GM21529 (cell line): ENCODE data around the gene GNAT1.

Experiments
- ATAC-seq: cut with Tn5 transposase; IDR thresholded peaks from one replicate; pipeline ENCODE4 v1.9.1; 2021; ENCODE audit not compliant: unreplicated experiment

GNAT1 gene

DNA sequence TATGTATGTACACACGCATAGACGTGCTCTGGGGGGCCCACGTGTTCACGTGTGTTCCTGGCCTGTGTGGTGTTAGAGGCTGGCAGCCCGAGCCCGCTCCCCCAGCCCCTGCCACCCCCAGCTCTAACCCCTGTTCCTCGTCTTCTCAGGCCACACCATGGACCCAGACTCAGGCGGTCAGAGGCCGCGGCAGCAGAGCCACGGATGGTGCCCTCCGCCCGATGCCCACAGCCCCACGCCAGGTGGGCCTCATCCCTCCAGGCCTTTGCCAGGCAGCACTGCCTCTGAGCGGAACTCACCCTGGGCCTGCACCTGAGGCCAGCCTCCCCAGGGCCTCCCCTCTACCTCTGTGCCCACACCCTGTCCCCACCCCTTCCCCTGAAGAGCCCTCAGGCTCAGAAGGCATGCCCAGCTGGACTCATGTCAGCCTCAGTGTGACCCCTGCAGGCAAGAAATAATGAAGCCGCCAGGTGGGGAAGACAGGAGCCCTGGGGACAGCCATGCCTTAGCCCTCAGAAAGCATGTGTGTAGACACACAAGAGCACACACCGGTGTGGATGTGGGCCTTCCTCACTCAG is 16.4 kb upstream of the GNAT1 start:
- no peak for ATAC-seq

DNA sequence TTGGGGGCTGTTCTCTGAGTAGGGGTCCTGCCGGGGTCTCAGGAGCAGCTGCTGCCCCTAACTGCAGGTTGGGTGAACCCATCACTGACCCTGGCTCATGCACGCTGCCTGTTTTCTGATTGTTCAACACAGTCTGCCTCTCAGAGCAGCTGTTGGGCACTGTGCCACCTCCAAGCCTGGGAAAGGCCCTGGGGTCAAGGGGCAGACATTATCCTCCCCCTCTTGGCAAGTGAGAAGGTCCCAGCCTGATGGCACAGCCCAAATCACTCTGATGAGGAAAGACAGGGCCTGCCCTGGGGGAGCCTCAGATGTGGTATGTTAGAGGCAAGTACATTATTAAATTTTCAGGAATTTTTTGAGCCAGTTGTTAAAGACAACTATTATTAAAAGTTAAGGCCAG is 14.1 kb upstream of the GNAT1 start:
- no peak for ATAC-seq

- no peak for ATAC-seq
Observed at GRCh38 chr3:50179710-50180109, 11.7 kb upstream of the GNAT1 start.

GRCh38 chr3:50181985-50182384 is 9.4 kb upstream of the GNAT1 start:
- ATAC-seq, result no peak

- ATAC-seq, result no peak
Observed at GRCh38 chr3:50182533-50183099, 8.8 kb upstream of the GNAT1 start.

GRCh38 chr3:50183755-50184154 is 7.7 kb upstream of the GNAT1 start:
- no peak for ATAC-seq

GRCh38 chr3:50184242-50184978 is 7.0 kb upstream of the GNAT1 start:
- ATAC-seq, result no peak

DNA sequence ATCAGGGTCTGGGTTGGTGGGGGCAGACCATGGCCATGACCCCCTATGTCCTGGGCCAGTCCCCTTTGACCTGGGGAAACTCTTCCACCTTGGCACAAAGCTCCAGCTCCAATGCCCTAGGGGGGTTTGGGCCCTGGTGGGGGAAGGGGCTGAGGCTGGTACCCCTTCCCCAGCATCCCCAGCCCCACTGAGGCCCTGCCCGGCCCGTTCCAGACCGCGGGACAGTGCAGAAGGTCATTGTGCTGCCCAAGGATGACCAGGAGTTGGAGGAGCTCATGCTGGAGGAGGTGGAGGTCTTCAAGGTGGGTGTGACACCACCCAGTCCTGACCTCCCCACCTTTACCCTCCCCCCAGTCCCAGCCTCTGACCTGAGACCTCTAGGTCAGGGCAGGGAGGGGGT is 6.2 kb upstream of the GNAT1 start:
- no peak for ATAC-seq

DNA sequence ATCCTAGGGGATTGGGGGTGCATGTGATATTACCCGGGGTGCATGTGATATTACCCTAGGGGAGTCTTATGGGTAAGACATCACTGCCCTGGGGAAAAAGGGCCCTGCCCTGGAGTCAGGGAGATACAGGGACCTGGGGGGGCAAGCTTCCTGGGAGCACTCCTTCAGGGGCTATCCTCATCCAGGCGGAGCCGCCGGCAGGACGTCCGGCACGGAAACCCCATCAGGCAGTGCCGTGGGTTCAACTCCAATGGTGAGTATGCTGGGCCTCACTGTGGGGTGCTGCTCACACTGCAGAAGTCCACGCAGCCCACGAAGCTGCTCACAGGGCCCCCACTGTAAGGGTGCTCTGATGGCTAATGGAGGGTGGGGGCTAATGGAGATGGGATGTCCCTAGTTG is 5.3 kb upstream of the GNAT1 start:
- no peak for ATAC-seq

GRCh38 chr3:50187750-50188149 is 3.7 kb upstream of the GNAT1 start:
- no peak for ATAC-seq

DNA sequence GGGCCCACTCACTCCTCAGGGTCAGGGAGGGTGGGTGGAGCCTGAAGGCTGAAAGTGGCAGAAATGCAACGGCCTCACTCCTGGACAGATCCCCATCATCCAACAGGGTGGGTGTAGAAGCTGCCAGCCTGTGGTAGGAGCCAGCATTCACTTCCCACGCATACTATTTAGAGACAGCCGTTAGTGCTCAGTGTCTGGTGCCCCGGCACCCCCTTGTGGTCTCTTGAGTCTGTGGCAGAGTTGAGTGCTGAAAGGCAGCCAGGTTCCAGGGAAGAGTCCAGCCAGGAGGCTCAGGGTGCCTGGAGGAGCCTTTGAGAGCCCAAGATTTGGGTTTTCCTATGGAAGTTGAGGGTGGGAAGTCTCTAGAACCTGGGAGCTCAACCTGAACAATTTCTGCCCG is 2.1 kb upstream of the GNAT1 start:
- ATAC-seq, result no peak

GRCh38 chr3:50189989-50190388 is 1.4 kb upstream of the GNAT1 start:
- no peak for ATAC-seq

GRCh38 chr3:50192124-50192523 is 714 bp downstream of the GNAT1 start:
- no peak for ATAC-seq

DNA sequence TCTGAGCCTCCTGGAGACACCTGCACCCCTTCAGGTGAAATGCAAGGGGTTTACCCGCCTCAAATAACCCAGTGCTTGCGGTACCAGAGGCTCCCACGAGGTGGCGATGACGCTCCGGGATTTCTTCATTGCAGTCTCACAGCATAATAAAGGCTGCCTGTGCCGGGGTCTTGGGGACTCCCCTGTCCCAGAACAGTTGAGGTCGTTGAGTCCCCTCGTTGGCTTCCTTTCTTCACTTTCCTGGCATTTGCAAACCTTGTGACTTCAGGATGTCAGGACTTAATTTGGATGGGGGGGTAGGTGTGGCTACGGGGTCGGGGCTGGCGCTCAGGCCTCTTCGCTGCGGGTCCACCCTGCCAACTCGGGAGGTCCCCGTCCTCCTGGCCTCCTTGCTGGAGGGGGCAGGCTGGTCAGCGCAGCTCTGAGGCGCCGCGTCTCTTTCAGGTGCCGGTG is 1.3 kb downstream of the GNAT1 start:
- no peak for ATAC-seq

GRCh38 chr3:50193286-50193685 is 1.9 kb downstream of the GNAT1 start:
- no peak for ATAC-seq

GRCh38 chr3:50193746-50194127 is 2.3 kb downstream of the GNAT1 start:
- no peak for ATAC-seq

DNA sequence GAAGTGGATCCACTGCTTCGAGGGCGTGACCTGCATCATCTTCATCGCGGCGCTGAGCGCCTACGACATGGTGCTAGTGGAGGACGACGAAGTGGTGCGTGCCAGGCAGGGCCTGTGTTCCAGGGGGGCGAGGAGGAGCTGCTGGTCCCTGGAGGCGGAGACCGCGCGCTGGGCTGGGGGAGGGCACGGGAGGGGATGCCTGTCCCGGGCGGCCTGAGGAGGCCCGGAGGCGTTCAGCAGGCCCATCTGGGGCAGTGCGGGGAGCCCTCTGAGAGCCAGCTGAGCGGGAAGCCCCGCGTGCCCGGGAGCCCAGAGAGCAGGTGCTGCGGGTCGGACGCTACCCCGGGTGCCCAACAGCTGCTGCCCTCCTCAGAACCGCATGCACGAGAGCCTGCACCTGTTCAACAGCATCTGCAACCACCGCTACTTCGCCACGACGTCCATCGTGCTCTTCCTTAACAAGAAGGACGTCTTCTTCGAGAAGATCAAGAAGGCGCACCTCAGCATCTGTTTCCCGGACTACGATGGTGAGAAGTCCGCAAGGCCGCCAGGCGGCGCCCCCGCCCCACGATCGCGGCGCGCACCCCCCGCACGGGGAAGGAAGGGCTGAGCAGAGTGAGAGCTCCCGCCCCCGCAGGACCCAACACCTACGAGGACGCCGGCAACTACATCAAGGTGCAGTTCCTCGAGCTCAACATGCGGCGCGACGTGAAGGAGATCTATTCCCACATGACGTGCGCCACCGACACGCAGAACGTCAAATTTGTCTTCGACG is 2.9 kb downstream of the GNAT1 start:
- ATAC-seq, result no peak

DNA sequence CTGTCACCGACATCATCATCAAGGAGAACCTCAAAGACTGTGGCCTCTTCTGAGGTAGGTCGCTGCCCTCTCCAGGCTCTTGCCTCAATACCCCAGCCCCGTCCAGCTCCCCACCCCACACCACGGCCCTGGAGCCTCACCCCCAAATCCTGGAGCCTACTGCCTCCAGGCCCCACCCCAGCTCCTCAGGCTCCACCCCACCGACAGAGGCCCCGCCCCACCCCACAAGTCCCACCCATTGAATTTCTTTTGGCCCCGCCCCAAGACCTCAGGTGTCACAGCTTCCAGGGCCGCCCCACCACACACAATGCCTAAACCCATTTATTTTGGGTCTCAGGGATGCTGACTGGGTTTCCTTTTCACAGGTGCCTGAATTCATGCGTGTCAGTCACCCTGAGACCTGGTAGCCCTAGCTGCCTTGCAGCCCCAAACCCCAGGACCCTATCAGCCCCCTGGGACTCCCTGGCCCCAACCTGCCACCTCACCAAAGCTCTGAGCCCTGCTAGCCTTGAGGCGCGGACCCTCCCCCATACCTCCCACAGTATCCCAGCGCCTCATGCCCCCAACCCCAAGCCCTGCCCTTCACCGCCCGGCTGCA is 3.6 kb downstream of the GNAT1 start:
- no peak for ATAC-seq

GRCh38 chr3:50195501-50196252 is 4.3 kb downstream of the GNAT1 start:
- ATAC-seq, result no peak

- no peak for ATAC-seq
Observed at GRCh38 chr3:50196253-50196801, 4.9 kb downstream of the GNAT1 start.
